HG03060 (cell line): ENCODE measurements around the gene COL18A1.
"Not testable (repeated sequence)": the region's sequence is repeated elsewhere in the genome, so short reads cannot be mapped to it uniquely, and the experiment has no call there.

Experiments used
- ATAC-seq: cut with Tn5 transposase; IDR thresholded peaks from one replicate; pipeline ENCODE4 v1.9.1; 2021; ENCODE audit warnings: low read depth, moderate number of reproducible peaks; ENCODE audit not compliant: unreplicated experiment

COL18A1 gene

DNA sequence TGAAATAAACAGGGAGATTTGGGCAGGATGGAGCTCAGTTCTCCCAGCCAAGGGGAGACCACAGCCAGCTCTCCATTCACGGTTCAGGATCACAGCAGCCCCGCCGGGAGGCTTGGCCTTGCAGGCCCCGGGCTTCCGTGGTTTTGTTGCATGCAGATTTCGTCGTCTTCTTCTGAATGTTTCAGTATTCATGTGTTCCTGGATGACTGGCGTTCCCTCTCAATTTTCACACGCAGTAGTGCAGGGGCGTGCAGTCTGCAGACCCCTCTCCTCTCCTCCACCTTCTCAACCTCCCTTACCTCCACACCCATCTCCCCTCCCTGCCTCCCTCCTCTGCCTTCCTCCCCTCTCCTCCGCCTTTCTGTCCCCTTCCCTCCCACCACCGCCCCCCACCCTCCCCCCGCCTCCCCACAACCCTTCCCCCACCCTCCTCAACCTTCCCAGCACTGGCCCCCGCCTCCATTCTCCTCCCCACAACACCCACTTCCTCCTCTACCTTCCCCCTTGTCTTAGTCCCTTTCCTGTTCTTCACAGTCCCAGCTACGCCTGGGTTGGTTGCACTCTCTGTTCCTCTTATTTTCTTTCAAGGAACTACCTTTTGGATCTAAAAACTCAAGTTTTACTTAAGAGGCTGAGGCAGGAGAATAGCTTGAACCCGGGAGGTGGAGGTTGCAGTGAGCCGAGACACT lies 145.7 kb downstream of the COL18A1 start:
- ATAC-seq = no peak

DNA sequence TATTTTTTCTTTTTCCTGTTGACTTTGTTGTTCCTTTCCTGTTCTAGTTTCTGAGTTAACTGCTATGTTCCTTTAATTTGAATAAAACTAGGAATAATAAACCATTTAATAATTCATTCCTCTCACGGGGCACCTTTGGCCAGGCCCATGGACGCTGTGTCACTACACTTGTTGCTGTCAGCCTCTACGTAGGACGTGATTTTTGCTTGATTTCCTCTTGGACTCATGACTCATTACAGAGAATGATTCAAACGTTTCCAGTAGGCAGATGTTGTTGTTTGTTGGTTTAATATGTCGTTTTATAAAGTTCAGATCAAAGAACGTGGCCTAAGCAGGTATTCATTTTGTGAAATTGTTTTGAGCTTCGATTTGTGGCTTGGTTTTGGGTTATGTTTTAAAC lies 146.4 kb downstream of the COL18A1 start:
- no peak for ATAC-seq

DNA sequence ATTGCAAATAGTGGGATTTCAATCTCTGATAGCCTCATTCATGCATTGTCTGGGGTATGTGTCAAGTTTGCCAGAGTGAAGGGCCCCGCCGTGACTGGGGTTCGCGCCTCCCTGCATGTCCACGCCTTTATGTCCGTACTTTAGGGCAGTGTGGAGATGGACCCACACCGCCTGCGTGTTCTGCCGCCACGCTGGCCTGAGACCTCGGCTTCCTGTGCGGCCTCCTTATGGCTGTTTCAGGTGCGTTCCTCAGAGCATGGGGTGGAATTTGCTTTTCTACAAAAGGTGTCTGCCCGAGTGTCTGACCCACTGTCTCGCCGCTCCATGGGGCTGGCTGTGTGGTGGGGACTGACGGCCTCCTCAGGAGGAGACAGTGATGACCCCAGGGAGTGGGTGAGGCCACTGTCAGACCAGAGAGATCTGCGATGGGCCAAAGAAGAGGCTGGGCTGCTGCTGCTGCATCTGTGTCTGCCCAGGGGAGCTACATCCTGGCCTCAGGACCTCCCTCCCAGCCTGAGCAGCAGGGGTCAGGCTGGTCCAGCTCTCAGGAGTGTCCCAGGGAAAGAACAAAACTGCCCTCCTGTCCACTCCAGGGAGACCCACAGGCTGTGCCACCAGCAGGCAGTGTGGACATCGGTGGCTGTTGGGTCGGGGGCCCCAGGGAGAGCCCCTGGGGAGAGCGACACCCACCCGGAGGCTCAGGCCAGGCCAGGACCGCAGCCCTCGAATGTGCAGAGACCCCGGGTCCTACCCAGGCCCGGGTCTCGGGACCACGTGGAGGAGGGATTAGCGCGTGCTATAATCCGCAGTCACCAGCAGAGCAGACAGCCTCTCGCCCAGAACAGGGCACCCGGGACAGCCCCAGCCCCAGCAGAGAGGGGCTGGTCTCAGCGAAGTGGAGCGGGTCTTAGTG lies 147.1 kb downstream of the COL18A1 start:
- no peak for ATAC-seq

DNA sequence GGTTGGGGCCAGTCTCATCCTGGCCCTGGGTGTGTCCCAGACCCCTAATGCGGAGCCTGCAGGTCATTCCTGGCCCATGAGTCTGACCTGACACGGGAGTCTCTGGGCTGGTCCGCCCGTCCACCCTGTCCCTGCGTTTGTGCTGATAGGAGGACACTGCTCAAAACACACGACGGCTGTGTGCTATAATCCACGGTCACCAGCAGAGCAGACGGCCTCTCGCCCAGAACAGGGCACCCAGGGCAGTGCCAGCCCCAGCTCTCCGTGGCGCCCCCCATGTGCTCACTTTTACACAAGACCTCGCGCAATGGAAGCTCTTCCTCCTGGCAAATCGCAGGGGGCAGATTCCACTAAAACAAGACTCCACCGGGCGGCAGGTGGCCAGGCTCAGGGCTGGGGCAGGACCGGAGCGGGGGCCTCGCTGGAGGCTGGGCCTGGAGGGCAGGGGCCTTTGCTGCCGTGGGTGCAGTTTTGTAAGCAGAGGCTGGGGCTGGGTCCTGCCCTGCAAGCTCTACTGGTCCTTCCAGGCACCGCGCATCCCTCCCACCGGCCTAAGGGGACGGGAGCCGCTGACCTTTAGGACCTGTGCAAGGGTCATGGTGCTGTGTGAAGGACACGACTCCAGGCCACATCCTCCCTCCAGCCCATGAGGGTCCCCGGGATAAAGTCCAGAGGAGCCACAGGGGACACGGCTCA lies 147.9 kb downstream of the COL18A1 start:
- ATAC-seq = no peak

DNA sequence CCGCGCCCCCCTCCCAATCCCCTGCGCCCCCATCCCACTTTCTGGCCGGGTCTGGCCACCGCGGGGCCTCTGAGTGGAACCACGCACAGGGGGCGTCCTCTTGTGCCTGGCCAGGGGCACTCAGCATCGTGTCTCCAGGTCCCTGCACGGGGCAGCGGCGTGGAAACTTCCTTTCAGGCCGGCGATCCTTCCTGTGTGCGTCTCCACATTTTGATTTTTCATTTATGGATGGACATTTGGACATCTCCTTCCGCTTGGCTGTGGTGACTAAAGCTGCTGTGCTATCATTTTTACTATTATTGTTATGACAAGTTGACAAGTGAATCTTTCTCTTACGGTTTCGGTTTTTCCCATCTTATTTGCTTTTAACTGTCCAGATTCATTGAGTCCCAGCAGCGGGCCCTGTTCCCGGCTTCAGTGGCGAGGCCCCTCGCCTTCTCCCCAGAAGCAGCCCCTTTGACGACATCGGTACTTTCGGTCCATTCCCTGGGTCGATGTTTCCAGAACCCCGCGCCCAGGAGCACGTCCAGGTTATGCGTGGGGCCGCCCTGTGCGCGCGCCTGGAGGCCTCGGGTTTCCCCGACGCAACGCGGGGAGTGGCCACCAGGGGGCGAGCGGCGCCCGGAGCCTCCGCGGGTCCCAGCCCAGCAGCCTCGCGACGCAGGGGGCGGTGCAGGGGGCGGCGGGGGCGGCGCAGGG lies 149.7 kb downstream of the COL18A1 start:
- ATAC-seq = no peak

DNA sequence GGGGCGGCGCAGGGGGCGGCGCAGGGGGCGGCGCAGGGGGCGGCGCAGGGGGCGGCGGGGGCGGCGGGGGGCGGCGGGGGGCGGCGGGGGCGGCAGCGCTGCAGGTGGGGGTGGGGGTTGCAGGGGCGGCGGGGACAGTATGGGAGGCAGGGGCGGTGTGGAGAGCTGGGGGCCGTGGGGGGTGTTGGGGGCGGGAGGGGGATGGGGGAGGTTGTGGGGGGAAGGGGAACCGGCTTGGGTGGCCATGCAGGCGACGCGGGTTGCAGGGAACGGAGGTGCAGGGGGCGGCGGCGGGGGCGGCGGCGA lies 150.2 kb downstream of the COL18A1 start:
- no peak for ATAC-seq

DNA sequence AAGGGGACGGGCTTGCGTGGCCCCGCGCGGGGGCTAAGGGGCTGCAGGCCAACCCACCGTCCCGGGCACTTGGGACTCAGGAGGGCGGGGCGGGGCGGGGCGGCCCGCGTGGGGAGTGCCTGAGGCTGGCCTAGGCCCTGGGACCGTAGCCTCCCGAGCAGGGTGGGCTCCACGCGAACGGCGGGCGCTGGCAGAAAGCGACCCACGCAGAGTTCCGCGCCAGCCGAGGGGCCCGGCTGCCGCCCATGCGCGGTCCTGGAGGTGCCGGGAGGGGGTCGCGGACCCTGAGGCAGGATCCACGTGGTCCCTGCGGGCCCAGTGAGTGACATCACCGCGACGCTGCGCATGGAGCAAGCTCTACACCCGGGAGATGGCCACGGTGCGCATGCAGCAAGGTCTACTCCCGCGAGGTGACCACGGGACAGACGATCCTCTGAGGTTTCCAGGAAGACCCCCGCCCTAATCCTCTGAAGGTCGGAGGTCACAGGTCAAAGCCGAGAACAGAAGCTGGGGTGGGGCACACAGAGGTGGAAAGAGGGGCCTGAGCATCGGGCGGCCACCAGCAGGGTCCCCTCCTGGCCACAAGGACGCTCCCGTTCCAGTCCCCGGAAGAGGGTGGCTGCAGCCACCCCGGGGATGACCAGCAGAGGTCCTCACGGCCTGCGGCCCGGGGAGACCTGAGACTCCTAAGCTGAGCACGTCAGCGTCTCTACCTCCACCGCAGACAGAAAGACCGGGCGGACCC lies 150.8 kb downstream of the COL18A1 start:
- no peak for ATAC-seq

DNA sequence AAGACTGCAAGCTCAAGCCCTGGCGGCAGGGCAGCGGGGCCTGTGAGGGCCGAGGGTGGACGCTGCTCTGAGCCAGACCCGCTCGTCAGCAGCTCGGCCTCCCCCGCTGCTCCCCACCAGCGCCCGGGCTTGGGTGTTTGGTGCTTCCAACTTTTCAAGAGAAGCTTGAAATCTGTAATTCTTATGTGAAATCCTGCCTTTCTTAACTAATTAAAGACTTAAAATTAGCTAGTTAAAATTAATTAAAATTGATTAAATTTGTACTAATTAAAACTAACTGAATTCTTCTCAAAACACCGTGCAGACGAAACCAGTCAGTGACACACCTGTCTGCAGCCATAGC lies 151.3 kb downstream of the COL18A1 start:
- no peak for ATAC-seq

DNA sequence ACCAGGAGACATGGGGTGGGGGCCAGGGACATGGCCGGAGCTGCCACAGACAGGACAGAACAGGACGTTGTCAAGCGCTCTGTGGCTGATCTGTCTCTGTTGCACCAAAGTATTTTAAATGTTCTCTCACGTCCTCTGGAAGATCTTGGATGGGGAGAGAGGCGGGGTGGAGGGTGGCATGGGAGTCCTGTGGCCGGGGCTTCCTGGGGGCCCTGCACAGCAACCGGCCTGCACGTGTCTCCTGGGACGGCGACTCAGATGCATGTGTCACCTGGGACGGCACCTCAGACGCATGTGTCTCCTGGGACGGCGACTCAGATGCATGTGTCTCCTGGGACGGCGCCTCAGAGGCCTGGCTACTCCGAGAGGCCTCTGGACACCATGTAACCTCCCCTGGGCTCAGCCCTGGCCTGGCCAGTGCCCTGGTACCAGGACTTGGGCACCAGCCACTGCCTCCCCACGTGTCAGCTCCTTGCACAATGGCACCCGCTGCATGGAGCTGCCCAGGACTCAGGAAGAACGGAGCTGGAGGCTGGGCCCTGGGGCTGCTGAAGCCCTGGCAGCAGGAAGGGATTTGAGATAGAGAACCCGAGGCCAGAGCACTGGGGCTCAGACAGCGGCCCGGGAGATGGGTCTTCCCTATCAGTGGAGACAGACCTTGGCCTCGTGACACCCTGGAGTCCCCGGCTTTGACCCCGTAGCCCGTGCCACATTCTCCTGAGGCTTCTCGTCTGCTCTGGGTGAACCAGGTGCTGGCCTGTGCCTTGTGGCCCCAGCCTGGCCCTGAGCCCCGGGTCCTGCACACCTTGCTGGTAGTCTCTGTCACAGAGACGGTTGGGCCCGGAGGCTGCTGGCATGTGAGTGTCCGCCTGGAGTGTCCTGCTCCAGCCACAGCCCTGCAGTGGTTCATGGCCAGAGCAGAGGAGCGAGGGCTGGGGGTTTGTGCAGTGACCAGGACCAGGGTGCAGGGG lies 152.0 kb downstream of the COL18A1 start:
- no peak for ATAC-seq

DNA sequence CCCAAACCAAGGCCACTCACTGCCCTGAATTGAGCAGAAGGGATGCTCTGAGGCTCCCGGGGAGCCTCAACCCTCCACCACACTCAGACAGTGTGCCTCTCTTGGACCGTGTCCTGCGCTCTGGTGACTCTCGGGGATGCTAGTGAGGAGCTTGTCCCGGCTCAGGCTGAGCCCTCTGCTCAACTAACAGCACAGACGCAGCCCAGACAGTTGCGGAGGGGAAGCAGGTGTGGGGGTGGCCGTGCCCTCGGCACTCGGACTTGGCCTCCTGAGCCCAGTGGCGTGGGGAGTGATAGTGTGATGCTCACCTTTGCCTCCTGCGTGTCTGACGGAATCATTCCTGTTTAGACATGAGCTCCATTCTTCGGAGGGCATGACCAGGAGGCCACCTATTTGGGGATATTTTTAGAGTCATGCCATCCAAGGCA lies 152.7 kb downstream of the COL18A1 start:
- ATAC-seq = no peak

DNA sequence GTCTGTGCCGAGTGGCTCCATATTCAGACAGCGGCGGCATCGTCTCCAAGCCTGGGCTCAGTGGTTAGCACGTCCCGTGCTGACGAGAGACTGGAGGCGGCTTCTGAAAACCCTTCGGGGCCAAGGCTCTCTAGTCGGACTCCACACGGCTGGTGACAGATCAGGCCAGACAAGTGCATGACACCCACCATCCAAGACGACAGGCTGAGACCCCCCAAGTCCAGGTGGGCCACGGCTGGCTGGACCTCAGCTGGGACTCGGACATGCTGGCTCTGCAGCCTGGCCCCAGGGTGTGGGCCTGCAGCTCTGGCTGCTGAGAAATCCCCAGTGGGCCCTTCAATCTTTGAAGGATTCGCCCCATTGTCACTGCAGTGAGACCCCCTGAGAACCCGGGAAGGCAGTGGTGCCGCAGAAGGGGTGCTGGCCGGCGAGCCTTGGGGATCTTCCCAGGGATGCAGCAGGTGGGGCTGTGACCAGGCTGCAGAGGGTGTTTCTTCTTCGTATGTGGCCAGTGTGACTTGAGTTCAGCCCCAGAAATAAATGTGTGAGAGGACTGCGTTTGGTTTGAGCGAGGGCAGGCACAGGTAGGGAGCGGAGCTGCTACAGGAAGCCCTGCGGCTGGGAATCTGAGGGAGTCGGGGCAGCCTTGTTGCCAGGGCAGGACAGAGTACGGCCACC lies 153.2 kb downstream of the COL18A1 start:
- ATAC-seq = no peak

DNA sequence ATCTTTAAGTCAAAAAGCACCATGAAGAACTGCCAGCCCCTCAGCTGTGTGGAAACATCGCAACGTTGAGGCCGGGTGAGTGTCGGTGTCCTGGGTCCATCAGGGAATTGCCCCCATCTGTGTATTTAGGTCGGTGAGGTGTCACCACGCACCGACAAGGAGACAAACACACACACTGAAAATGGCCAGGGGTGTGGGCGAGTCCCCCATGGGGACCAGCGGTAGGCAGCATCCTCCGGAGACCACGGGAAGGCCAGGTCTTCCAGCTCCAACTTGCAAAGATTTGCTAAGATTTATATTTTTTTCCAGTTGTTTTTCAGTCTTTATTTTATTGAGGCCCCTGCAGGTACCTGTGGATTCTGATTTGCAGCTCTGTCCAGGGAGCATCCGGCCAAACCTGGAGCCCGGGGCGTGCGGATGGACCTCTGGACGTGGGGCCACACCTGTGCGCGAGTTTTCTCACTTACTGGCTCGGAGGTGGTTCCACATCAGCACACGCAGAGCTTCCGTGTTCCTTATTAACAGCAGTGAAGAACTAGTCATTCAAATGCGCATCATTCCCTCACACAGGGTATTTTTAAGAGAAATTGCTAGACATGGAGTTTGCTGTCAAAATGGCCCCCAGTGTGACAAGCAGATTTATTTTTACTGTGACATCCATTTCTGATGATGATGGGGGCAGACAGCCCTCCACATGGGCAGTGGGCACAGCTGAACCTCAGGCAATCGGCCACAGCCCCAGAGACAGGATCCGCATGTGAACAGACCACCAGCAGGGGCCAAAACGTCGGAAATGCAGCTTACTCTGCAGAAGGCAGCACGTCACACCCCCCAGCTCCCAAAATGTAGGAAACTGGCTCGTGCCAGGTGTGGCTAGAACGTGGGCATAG lies 154.5 kb downstream of the COL18A1 start:
- no peak for ATAC-seq

DNA sequence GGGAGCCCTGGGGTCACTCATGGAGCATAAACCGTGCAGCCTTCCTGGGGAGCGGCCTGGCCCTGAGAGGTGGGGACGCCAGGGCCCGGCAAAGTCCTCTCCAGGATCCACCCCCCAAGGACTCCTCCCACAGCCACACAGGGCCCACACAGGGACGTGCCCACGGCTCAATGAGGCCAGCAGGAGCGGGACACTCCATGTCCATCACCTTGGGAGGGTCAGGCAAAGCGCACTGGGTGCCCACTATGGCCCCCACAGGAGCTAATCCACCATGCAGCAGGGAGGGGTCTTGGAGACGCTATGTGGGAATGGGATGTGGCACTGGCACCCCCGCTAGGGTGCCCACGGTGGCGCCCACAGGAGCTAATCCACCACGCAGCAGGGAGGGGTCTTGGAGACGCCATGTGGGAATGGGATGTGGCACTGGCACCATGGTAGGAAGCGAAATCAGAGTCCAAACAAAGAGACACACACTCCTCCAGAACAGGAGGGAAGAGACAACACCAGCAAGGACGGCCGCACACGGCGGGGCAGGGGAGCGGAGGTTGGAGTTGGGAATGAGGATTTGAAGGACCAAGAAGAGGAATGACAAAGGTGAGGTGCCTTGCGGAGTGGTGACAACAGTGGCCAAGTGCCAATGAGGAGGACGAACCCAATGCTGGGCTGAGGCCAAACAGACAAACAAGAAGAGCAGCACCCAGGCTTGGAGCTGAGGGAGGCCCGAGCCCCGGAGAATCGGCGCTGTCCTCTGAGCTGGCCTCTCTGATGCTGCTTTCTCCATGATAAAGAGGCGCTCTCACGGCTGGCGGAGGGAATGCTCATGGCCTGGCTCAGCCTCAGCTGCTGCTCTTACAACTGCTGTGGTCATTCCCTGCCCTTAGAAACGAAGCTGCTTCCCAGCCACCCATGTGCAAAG lies 155.4 kb downstream of the COL18A1 start:
- no peak for ATAC-seq

DNA sequence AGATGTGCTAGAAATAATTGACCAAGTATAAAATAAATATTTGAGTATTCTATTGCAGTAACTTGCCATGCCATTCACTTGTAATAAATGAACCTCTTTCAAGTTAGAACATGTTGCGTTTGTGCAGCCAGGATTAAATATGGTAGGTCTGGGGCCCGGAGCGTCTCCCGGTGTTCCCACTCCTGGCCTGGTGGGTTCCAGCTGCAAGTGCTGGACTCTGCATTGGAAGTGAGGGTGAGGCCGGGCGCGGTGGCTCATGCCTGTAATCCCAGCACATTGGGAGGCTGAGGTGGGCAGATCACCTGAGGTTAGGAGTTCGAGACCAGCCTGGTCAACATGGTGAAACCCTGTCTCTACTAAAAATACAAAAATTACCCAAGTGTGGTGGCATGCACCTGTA lies 156.3 kb downstream of the COL18A1 start:
- ATAC-seq = not testable (repeated sequence)

DNA sequence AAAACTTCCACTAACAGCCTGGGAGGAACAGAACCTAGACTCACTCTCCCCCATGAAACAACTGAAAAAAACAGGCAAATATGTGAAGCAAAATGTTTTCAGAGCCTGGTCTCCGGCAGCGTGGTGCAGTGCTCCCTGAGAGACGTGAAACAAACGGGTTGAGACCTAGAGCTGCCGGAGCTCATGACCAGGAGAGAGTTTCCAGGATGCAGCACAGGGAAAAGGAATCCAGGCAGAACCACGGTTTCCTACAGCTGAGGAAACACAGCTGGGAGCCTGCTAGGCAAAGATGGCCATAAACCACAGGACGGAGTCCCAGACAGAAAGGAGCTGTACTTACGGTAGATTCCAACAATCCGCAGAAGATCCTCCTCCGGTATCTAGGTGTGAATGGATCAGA lies 157.4 kb downstream of the COL18A1 start:
- ATAC-seq = no peak

DNA sequence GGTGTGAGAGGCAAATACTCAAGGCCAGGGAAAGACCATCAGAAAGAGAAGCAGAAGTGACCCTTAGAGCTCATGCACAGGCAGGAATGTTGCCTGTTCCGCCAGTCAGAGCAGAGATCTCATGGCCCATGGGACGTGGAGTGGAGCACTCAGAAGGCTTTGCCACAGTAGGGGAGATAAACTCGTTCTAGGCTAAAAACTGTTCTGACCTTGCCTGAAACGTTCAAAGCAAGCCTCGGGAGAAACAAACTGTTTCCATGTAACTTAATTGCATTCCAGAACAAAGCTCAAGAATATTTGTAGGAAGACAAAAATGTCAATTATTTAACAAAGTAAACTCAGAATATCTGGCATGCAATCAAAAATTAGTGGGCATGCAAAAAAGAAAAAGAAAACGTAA lies 158.0 kb downstream of the COL18A1 start:
- no peak for ATAC-seq
